ENCODE results near the gene LRRC71.
"Not testable (repeated sequence)": the region's sequence is repeated elsewhere in the genome, so short reads cannot be mapped to it uniquely, and the experiment has no call there.

Gene LRRC71

GRCh38 chr1:156922986-156923669, 2.7 kb downstream of the LRRC71 start:
- no peak overlapping the region for H3K4me3 ChIP-seq (ENCODE audit: low read depth, low read length)
- TF ChIP-seq CTCF (IDR thresholded peaks at IDR 0.05; ENCODE audit: insufficient read depth, low read depth, low read length, missing control alignments) = no peak
- DNase-seq (ENCODE audit: low read depth) = no peak

- H3K4me3 ChIP-seq (ENCODE audit: low read depth, low read length) = no peak overlapping the region
- TF ChIP-seq CTCF (IDR thresholded peaks at IDR 0.05; ENCODE audit: insufficient read depth, low read depth, low read length, missing control alignments) = no peak
- no peak for DNase-seq (ENCODE audit: low read depth)
Observed at GRCh38 chr1:156923670-156924477, 3.4 kb downstream of the LRRC71 start.

GRCh38 chr1:156924478-156925153, 4.2 kb downstream of the LRRC71 start:
- TF ChIP-seq CTCF (IDR thresholded peaks at IDR 0.05; ENCODE audit: insufficient read depth, low read depth, low read length, missing control alignments) = no peak
- H3K4me3 ChIP-seq (ENCODE audit: low read depth, low read length) = no peak overlapping the region
- no peak for DNase-seq (ENCODE audit: low read depth)

GRCh38 chr1:156925154-156926010, 5.0 kb downstream of the LRRC71 start:
- DNase-seq (ENCODE audit: low read depth) = no peak
- no peak for TF ChIP-seq CTCF (IDR thresholded peaks at IDR 0.05; ENCODE audit: insufficient read depth, low read depth, low read length, missing control alignments)
- H3K4me3 ChIP-seq (ENCODE audit: low read depth, low read length) = no peak overlapping the region

- peak; percentile 54 for DNase-seq (ENCODE audit: low read depth)
- TF ChIP-seq CTCF (IDR thresholded peaks at IDR 0.05; ENCODE audit: insufficient read depth, low read depth, low read length, missing control alignments) = no peak
- H3K4me3 ChIP-seq (ENCODE audit: low read depth, low read length) = no peak overlapping the region
Observed at GRCh38 chr1:156926175-156926574, 5.7 kb downstream of the LRRC71 start.

- not testable (repeated sequence) for H3K4me3 ChIP-seq (ENCODE audit: low read depth, low read length); DNase-seq (ENCODE audit: low read depth)
Observed at GRCh38 chr1:156926695-156927094, 6.3 kb downstream of the LRRC71 start.
